ENCODE measurements around the gene TP53.
A peak's percentile ranks its signal among the peaks of the same experiment; 100 is the strongest.

TP53 gene

DNA sequence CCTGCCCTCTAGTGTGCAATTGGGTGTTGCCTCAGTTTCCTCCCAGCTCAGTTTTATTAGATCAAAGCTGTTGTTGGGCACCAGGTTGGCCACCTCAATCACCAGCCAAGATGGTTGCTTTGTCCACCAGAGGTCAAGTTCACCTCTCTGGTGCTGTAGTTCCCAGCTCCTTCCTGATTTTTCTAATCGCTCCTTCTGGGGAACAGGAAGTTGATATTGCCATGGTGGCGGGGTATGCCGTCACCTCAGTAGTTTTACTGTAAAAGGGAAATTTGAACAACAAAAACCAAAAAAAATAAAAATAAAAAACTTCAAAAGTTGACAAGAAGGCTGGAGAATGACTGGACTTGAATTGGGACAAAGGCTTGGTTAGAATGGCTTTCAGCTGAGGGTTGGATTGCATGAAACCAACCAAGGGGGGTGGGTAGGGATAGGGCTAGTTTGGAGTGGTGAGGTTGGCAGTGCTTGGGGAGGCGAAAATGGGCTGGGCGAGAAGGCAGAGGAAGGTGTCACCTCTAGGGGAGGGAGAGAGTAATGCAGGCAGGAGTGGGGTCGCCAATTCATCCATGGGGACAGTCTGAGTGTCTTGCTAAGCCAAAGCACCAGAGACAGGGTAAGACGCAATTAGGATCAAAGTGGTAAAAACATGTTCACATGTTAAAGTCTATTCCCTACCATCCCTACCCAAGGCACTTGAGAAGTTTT is 23.9 kb upstream of the TP53 start:
- no peak for TF ChIP-seq KLF8 (tag by site-specific recombination; IDR thresholded peaks at IDR 0.05)
- TF ChIP-seq ZNF600 (tag by site-specific recombination; IDR thresholded peaks at IDR 0.05), result peak; percentile 70
- no peak for TF ChIP-seq ZNF544 (tag by site-specific recombination; IDR thresholded peaks at IDR 0.05)
- TF ChIP-seq ZNF707 (tag by site-specific recombination; IDR thresholded peaks at IDR 0.05), result no peak
- TF ChIP-seq, protein P1, sequence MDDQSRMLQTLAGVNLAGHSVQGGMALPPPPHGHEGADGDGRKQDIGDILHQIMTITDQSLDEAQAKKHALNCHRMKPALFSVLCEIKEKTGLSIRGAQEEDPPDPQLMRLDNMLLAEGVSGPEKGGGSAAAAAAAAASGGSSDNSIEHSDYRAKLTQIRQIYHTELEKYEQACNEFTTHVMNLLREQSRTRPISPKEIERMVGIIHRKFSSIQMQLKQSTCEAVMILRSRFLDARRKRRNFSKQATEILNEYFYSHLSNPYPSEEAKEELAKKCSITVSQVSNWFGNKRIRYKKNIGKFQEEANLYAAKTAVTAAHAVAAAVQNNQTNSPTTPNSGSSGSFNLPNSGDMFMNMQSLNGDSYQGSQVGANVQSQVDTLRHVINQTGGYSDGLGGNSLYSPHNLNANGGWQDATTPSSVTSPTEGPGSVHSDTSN (CRISPR knock-in tag; IDR thresholded peaks at IDR 0.05), result no peak
- no peak for TF ChIP-seq ZNF501 (tag by site-specific recombination; IDR thresholded peaks at IDR 0.05)
- TF ChIP-seq, protein P2, sequence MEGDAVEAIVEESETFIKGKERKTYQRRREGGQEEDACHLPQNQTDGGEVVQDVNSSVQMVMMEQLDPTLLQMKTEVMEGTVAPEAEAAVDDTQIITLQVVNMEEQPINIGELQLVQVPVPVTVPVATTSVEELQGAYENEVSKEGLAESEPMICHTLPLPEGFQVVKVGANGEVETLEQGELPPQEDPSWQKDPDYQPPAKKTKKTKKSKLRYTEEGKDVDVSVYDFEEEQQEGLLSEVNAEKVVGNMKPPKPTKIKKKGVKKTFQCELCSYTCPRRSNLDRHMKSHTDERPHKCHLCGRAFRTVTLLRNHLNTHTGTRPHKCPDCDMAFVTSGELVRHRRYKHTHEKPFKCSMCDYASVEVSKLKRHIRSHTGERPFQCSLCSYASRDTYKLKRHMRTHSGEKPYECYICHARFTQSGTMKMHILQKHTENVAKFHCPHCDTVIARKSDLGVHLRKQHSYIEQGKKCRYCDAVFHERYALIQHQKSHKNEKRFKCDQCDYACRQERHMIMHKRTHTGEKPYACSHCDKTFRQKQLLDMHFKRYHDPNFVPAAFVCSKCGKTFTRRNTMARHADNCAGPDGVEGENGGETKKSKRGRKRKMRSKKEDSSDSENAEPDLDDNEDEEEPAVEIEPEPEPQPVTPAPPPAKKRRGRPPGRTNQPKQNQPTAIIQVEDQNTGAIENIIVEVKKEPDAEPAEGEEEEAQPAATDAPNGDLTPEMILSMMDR (tag by site-specific recombination; IDR thresholded peaks at IDR 0.05), result peak; percentile 37; the same call in 1 of the 2 replicates
- no peak for TF ChIP-seq ZNF121 (tag by site-specific recombination; IDR thresholded peaks at IDR 0.05)
- no peak for TF ChIP-seq ZNF426 (tag by site-specific recombination; IDR thresholded peaks at IDR 0.05)
- TF ChIP-seq, protein P3, sequence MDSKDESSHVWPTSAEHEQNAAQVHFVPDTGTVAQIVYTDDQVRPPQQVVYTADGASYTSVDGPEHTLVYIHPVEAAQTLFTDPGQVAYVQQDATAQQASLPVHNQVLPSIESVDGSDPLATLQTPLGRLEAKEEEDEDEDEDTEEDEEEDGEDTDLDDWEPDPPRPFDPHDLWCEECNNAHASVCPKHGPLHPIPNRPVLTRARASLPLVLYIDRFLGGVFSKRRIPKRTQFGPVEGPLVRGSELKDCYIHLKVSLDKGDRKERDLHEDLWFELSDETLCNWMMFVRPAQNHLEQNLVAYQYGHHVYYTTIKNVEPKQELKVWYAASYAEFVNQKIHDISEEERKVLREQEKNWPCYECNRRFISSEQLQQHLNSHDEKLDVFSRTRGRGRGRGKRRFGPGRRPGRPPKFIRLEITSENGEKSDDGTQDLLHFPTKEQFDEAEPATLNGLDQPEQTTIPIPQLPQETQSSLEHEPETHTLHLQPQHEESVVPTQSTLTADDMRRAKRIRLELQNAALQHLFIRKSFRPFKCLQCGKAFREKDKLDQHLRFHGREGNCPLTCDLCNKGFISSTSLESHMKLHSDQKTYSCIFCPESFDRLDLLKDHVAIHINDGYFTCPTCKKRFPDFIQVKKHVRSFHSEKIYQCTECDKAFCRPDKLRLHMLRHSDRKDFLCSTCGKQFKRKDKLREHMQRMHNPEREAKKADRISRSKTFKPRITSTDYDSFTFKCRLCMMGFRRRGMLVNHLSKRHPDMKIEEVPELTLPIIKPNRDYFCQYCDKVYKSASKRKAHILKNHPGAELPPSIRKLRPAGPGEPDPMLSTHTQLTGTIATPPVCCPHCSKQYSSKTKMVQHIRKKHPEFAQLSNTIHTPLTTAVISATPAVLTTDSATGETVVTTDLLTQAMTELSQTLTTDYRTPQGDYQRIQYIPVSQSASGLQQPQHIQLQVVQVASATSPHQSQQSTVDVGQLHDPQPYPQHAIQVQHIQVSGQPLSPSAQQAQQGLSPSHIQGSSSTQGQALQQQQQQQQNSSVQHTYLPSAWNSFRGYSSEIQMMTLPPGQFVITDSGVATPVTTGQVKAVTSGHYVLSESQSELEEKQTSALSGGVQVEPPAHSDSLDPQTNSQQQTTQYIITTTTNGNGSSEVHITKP (tag by site-specific recombination; IDR thresholded peaks at IDR 0.05), result 0 out of 2 replicates have a peak, but pooled peaks have one; percentile 23
- Histone ChIP-seq H3K4me3 (ENCODE audit: low read depth, low read length) (no peak overlapping the region), H3K4me1 (ENCODE audit: control insufficient read depth, insufficient read depth, low read length) (peaks cover 3% of the 10 kb centered on the region), H3K36me3 (ENCODE audit: control insufficient read depth in 2 of 2, insufficient read depth in 1 of 2, low read length in 2 of 2) (no peaks in the 10 kb centered on the region), H3K27ac (ENCODE audit: extremely low read depth, low read depth, low read length) (no peak overlapping the region), H3K9me3 (ENCODE audit: control insufficient read depth, insufficient read depth, low read depth, low read length) (no peaks in the 10 kb centered on the region)
- CTCF ChIA-PET, result interaction anchor here (0.6 to 1.9 kb wide), 4 partner anchors 10 to 339 kb away, joined by 3 to 10 read pairs (median 6); partner anchors contain the start of genes TP53 and WRAP53
- POLR2A ChIA-PET, result no interaction called here

DNA sequence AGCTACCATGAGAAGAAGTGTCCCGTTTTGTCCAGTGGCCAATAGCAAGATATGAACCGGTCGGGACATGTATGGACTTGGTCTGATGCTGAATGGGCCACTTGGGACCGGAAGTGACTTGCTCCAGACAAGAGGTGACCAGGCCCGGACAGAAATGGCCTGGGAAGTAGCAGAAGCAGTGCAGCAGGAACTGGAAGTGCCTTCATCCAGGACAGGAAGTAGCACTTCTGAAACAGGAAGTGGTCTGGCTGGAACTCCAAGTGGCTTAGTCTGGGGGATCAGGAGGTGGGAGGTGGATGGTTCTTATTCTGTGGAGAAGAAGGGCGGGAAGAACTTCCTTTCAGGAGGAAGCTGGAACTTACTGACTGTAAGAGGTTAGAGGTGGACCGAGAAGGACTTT is 23.0 kb upstream of the TP53 start:
- no peak overlapping the region for H3K4me3 ChIP-seq (ENCODE audit: low read depth, low read length)
- no peak overlapping the region for H3K27ac ChIP-seq (ENCODE audit: extremely low read depth, low read depth, low read length)
- peaks cover 8% of the 10 kb centered on the region; the same call in 1 of the 2 replicates for H3K4me1 ChIP-seq (ENCODE audit: control insufficient read depth, insufficient read depth, low read length)
- ChIA-PET CTCF (interaction anchor here (1.3 to 1.9 kb wide), 3 partner anchors 9 to 76 kb away, joined by 4 to 10 read pairs (median 8); partner anchors contain the start of genes TP53 and WRAP53), POLR2A (no interaction called here)
- H3K9me3 ChIP-seq (ENCODE audit: control insufficient read depth, insufficient read depth, low read depth, low read length), result no peaks in the 10 kb centered on the region
- no peaks in the 10 kb centered on the region for H3K36me3 ChIP-seq (ENCODE audit: control insufficient read depth in 2 of 2, insufficient read depth in 1 of 2, low read length in 2 of 2)
- TF ChIP-seq SALL2 (tag by site-specific recombination; IDR thresholded peaks at IDR 0.05; ENCODE audit: borderline replicate concordance) (no peak), SCRT2 (tag by site-specific recombination; IDR thresholded peaks at IDR 0.05) (no peak), ZNF221 (tag by site-specific recombination; IDR thresholded peaks at IDR 0.05; ENCODE audit: borderline replicate concordance) (no peak), ZNF2 (tag by site-specific recombination; IDR thresholded peaks at IDR 0.05) (no peak), SP2 (tag by site-specific recombination; IDR thresholded peaks at IDR 0.05) (peak; percentile 30), ZNF768 (tag by site-specific recombination; IDR thresholded peaks at IDR 0.05) (no peak), ZNF654 (tag by site-specific recombination; IDR thresholded peaks at IDR 0.05; ENCODE audit: low read depth) (no peak), HOXA7 (CRISPR knock-in tag; IDR thresholded peaks at IDR 0.05; ENCODE audit: borderline replicate concordance) (no peak)
- TF ChIP-seq, protein P4, sequence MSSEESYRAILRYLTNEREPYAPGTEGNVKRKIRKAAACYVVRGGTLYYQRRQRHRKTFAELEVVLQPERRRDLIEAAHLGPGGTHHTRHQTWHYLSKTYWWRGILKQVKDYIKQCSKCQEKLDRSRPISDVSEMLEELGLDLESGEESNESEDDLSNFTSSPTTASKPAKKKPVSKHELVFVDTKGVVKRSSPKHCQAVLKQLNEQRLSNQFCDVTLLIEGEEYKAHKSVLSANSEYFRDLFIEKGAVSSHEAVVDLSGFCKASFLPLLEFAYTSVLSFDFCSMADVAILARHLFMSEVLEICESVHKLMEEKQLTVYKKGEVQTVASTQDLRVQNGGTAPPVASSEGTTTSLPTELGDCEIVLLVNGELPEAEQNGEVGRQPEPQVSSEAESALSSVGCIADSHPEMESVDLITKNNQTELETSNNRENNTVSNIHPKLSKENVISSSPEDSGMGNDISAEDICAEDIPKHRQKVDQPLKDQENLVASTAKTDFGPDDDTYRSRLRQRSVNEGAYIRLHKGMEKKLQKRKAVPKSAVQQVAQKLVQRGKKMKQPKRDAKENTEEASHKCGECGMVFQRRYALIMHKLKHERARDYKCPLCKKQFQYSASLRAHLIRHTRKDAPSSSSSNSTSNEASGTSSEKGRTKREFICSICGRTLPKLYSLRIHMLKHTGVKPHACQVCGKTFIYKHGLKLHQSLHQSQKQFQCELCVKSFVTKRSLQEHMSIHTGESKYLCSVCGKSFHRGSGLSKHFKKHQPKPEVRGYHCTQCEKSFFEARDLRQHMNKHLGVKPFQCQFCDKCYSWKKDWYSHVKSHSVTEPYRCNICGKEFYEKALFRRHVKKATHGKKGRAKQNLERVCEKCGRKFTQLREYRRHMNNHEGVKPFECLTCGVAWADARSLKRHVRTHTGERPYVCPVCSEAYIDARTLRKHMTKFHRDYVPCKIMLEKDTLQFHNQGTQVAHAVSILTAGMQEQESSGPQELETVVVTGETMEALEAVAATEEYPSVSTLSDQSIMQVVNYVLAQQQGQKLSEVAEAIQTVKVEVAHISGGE (tag by site-specific recombination; conservative IDR thresholded peaks at IDR 0.05; ENCODE audit: low read depth), result peak; percentile 38; the same call in 1 of the 2 replicates
- TF ChIP-seq, protein P5, sequence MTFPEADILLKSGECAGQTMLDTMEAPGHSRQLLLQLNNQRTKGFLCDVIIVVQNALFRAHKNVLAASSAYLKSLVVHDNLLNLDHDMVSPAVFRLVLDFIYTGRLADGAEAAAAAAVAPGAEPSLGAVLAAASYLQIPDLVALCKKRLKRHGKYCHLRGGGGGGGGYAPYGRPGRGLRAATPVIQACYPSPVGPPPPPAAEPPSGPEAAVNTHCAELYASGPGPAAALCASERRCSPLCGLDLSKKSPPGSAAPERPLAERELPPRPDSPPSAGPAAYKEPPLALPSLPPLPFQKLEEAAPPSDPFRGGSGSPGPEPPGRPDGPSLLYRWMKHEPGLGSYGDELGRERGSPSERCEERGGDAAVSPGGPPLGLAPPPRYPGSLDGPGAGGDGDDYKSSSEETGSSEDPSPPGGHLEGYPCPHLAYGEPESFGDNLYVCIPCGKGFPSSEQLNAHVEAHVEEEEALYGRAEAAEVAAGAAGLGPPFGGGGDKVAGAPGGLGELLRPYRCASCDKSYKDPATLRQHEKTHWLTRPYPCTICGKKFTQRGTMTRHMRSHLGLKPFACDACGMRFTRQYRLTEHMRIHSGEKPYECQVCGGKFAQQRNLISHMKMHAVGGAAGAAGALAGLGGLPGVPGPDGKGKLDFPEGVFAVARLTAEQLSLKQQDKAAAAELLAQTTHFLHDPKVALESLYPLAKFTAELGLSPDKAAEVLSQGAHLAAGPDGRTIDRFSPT (tag by site-specific recombination; IDR thresholded peaks at IDR 0.05), result no peak
